GM21526 (cell line): ENCODE data around the gene LZIC.

Experiments used
- ATAC-seq: cut with Tn5 transposase; IDR thresholded peaks from one replicate; pipeline ENCODE4 v1.9.1; 2021; ENCODE audit warnings: moderate library complexity; ENCODE audit not compliant: unreplicated experiment, low FRiP score

LZIC gene

DNA sequence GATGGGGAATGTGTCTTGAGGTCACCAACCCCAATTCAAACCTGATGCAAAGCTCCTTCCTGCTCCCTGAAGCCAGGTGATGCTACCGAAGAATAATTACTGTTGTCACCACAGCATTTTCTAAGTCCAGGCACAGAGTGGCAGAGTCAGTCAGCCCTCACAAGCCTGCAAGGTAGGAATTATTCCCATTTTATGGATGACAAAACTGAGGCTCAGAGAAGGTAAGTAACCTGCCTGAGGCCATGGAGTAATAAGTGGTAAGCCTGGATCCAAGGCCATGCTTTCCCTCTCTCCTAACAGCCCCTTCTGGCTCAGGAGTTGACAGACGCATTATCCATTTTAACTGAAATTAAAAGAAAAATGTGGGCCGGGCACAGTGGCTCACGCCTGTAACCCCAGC is 56.1 kb downstream of the LZIC start:
- no peak for ATAC-seq

DNA sequence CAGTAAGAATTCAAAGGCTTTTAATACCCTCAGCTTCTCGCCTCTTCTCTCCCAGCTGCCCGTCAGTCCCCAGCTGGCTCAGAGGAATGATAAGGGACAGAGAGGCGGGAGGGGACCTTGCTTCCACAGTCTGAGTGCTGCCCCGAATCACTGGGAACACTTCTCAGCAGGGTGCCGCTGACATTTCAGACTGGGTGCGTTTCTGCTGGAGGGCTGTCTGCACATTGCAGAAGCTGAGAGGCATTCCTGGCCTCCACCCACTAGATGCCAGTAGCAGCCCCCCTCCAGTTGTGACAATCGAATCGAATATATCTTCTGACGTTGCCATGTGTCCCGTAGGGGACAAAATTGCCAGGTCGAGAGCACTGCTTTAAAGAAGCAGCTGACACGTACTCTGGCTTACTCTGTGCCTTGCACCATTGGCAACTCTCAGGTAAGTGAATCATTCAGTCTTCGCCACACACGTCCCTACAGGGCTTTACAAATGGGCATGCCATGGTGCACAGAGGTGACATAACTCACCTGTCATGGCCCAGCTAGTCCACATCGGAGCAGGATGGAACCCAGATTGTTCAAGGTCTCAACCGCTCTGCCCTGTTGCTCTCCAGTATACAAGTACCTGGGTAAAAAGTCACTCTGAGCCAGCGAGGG is 57.0 kb downstream of the LZIC start:
- ATAC-seq, result no peak

- ATAC-seq, result no peak
These were observed 58.4 kb downstream of the LZIC start for GRCh38 chr1:9884805-9885204.

DNA sequence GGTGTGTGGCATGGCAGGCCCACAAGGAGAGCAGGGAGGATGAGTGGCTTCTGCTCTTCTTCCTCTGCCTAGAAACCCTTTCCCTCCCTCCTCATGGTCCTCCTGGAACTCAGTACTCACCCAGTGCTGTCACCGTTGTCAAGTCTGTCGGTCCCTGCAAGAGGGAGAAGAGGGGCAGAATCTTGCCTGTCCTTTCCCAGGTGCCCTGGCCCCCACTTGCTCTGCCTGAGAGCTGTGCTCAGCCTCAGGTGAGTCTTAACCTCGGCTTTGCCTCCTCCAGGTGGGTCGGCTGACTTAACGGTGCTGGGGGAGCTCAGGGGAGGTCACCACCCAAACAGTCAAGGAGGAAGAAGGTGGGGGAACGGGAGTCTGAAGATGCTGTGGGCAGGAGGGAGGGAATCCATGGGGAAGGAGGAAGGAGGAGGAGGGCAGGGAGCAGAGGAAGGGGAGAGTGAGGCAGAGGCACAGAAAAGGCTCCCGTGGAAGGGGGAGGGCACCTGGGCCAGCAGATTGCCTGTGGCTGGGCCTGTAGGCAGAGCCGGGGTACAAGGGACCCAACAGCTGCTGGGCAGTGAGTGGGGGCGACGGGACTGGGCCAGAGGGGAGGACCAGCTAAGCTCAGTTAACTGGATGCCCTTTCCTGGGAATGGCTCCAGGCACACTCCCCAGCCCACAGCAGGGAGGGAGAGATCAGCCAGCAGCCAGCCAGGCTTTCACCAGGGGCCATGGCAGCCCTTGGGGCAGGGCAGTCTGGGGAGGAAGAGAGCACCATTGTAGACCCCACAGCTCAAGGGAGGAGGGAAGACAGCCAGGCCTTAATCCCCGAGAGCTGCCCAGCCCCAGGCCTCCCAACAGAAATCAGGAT is 59.4 kb downstream of the LZIC start:
- no peak for ATAC-seq

- no peak for ATAC-seq
These were observed 60.3 kb downstream of the LZIC start for GRCh38 chr1:9882945-9883303.

DNA sequence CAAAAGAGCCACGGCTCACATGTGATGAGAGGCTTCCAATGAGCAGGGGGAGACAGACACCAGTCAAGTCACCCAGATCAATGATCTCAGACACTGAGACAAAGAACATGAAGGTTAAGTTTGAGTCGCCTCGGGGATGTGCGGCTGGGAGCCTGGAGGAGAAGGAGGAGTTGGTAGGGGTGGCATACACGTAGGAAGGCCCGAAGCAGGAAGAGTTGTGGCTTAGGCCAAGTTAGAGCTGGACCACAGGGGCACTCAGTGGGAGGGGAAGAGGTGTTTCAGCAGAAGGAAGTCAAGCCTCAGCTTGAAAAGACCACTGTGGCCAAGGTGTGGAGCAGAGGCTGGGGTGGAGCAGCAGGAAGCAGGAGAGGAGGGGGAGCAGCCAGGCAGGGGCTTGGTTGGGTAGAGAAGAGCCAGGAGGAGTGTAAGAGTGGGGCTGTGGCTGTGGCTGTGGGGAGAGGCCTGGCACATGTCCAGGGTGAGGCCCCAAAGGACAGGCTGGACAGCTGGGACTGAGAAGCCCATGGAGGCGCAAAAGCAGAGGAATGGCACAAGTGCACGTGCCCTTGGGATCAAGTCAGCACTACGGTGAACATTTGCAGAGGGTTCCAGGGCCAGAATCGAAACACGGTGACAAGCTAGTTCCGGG is 60.8 kb downstream of the LZIC start:
- no peak for ATAC-seq

GRCh38 chr1:9881838-9882249 is 61.3 kb downstream of the LZIC start:
- ATAC-seq, result no peak
